GM13976 (cell line): ENCODE data around the gene SDK1.

Experiments used
- DNase-seq: peaks from one replicate; pipeline ENCODE4 v3.0.0; 2012; ENCODE audit warnings: low spot score
- CTCF ChIP-seq: IDR thresholded peaks from 2 replicates; pipeline ENCODE4 v1.5.1; 2012; ENCODE audit warnings: borderline replicate concordance, mild to moderate bottlenecking; ENCODE audit not compliant: insufficient read depth; ENCODE audit errors: extremely low read depth, missing control alignments, control extremely low read depth
- in situ Hi-C: fragments of 300-500 bp; cut with MboI; formaldehyde crosslinking; loops from one replicate; pipeline ENCODE4 v1.12.0; 2022; ENCODE audit warnings: low sequenced_read_pairs, mixed read lengths, inconsistent platforms; ENCODE audit not compliant: unreplicated experiment

Gene SDK1

GRCh38 chr7:3274131-3274530 lies 26.9 kb upstream of the SDK1 start:
- DNase-seq = no peak
- in situ Hi-C loops = no loop called here
- TF ChIP-seq CTCF = no peak

GRCh38 chr7:3277604-3278572 lies 23.2 kb upstream of the SDK1 start:
- in situ Hi-C loops = no loop called here
- TF ChIP-seq CTCF = no peak
- DNase-seq = no peak

GRCh38 chr7:3279147-3279818 lies 21.8 kb upstream of the SDK1 start:
- TF ChIP-seq CTCF = no peak
- in situ Hi-C loops = no loop called here
- DNase-seq = no peak

- DNase-seq = no peak
- no peak for TF ChIP-seq CTCF
- in situ Hi-C loops = no loop called here
Measured at GRCh38 chr7:3280445-3280844, 20.6 kb upstream of the SDK1 start.

GRCh38 chr7:3280946-3281656 lies 20.0 kb upstream of the SDK1 start:
- in situ Hi-C loops = no loop called here
- DNase-seq = no peak
- no peak for TF ChIP-seq CTCF

- TF ChIP-seq CTCF = no peak
- in situ Hi-C loops = no loop called here
- DNase-seq = no peak
Measured at GRCh38 chr7:3282457-3282856, 18.6 kb upstream of the SDK1 start.
